NCI-H1092 (cell line): ENCODE measurements around the gene AMBRA1.
"Not testable (repeated sequence)": the region's sequence is repeated elsewhere in the genome, so short reads cannot be mapped to it uniquely, and the experiment has no call there.

Experiments used
- DNase-seq: peaks from one replicate; lab custom pipeline; 2025; lab: John Stamatoyannopoulos, UW

AMBRA1 gene

DNA sequence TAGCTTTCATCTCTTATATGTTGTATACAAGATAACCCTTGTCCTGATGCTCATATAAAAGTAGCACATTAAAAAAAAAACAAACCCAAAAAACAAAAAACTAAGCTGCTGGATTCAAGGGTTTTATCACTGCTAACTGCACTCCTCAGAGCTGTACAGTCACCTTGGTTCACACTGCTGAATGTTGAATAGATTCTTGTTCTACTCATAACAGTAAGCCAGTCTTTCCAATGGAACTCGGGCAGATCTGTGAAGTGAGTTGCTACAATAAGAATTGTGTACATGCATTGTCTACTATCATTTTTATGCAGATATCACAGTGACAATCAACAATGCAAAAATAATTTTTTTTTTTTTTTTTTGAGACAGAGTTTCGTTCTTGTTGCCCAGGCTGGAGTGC lies 18.5 kb upstream of the AMBRA1 start:
- no peak for DNase-seq

DNA sequence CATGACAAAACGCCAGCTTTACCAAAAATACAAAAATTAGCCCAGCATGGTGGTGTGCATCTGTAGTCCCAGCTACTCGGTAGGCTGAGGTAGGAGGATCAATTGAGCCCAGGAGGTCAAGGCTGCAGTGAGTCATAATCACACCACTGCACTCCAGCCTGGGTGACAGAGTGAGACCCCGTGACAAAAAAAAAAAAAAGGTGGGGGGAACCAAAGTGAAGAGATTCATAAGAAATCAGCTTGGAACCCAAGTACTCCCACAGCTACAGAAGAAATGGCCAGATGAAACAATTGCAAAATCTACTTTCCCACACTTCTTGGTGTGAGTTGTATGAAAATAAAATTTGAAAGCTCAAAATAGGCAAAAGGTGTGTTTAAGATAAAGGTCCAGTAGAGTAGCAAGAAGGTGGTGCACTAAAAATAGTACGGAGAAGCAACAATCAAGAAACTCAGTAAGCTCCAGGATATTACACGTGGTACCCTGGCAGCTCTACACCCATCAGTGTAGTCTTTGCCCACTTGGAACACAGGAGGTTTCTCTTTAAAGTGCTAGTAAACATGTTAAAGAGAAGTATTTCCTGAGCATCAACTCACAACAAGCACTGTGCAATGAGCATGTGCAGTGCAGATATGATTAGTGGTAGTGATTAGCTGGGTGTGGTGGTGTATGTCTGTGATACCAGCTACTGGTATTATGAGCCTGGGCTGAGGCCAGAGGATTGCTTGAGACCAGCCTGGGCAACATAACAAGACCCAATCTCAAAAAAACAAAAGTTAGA lies 17.9 kb upstream of the AMBRA1 start:
- DNase-seq, result no peak

DNA sequence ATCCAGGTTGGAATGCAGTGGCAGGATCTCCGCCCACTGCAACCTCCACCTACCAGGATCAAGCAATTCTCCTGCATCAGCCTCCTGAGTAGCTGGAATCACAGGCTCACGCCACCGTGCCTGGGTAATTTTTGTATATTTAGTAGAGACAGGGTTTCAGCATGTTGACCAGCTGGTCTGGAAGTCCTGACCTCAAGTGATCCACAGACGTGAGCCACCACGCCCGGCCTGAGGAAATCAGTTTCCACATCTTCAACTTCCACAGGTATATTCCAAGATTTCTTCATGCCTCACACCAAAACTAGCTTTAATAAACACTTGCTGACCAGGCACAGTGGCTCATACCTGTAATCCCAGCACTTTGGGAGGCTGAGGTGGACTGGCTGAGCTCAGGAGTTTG lies 15.6 kb upstream of the AMBRA1 start:
- no peak for DNase-seq

DNA sequence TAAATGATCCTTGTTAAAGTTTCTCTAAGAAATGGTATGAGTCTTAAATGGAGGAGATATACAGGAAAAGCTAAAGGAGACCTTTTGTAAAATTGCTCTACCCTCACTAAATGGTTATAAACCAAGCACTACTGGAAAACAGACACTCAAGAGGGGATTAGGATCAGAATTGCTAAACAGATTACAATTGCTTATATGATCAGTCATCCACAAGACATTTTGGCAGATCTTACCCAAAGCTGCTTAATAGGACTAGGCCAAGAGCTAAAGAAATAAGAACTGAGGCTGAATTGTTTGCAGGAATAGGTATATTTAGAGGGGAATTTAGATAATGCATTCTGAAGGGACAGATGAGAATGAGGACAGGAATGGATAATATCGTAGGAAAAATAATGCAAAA lies 13.7 kb upstream of the AMBRA1 start:
- no peak for DNase-seq

DNA sequence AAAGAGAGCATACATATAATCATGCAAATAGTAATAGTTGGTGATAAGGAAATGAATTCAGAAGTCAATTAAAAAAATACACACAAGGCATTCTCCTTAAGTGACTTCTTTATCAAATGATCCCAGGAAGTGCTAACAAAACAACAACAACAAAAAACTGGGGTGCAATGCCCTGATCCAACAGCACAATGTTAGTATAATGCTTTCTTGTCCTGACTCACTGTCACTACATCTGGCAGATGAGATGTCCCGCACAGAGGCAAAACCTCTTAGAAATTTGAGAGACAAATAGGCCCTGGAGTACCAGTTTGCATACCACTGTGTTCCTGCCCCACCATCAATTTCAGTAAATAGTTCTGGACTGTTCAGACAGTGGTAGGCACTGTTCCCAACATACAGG lies 11.0 kb upstream of the AMBRA1 start:
- no peak for DNase-seq

DNA sequence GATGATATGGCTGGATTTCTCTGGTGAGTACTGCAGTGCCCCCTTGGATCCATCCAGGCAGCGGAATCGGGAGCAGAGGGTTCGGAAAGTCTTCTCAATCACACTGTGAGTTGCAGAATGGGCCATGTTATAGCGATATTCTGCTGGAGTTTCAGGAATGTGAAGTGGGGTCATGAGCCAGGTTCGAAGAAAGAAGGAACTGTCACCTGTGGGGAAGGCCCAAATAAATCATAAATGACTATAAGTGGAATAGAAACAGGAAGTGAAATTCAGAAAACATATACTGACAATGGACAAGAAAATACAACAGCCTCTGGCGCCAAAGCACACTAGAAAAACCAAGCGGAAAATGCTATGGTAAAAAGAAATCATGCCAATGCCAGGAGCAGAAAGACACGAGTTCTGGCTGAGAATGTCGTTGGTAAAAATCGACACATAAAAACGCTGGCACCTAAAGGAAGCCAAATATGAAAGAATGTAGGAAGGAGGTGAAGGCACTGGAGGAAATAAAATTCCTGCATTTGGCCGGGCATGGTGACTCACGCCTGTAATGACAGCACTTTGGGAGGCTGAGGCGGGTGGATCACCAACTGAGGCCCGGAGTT lies 10.0 kb upstream of the AMBRA1 start:
- DNase-seq, result no peak

DNA sequence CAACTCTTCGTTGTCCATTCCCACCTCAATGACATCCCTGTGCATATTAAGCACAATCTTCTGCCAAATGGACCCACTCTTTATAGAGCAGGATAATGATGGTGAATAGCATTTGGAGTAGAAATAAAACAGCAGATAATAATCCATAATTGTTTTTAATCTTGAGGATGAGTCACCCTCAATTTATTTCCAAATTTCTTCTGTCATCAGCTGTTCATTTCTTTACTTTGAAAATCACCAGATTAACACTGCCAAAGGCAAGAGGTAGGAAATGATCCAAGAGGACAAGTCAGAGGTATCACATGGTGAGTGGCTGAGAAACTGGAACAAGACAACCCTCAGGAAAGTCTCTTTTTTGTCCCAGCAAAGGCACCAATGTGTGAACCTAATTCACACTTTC lies 7.3 kb upstream of the AMBRA1 start:
- no peak for DNase-seq

DNA sequence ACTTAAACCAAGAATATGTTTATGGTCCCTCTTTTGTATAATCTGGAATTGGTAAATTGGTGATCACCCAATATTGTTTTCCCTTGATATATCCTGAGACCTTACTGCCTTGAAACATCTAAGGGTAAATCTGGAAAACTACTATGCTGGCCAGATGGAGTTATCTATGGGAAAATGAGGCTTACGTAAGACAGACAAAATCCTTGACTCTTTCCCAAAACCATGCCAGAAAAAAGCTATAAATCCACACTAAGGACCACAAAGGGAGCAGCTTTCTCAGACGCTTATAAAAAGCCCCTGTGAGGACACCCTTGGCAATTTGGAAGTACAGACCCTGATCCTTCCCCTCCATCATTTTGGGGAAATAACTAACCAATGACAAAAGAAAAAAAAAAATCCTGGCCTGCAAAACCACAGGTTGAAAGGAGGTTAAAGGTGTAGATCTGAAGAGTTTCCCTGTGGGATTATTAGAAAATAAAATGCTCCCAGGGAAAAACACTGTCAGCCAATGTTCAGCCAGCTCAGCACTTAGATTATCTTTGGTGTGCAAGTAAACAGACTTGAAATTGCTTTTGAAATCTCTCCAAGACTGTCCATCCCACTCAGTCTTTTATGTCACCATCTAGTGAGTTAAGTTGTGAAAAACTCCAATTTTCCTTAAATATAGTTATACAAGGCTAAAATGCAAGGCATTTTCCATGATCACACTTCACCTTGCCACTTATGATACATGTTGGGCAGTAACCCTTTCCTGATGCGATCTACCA lies 6.6 kb upstream of the AMBRA1 start:
- DNase-seq, result no peak

DNA sequence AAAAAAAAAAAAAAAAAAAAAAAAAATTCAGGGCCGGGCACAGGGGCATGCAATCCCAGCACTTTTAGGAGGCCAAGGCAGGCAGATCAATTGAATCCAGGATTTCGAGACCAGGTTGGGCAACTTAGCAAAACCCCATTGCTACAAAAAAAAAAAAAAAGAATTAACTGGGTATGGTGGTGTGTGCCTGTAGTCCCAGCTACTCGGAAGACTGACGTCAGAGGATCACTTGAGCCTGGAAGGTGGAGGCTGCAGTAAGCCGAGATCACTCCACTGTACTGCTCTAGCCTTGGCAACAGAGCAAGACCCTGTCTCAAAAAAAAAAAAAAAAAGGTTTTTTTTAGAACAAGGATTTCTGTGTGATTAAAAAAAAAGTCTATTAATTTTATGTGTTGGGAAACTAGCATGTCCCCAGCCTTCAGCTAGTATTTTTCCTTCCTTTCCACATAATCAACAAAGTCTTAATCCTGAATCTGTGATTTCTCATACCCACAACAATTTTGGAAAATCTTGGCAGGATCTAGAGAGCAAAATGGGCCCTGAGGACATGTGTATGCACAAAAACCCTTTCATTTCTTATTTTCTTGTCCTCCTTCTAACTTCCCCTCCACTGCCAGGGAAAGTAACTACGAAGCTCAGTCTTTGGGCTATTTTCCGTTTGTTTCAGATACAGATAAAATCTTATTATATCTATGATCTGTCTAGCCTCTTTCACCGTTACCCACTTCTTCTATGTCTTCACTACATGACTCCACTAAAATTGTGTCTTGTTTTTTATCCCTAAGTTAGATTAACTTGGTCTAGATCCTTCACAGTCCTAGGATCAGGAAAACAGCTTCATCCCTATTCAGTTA lies 5.7 kb upstream of the AMBRA1 start:
- no peak for DNase-seq

DNA sequence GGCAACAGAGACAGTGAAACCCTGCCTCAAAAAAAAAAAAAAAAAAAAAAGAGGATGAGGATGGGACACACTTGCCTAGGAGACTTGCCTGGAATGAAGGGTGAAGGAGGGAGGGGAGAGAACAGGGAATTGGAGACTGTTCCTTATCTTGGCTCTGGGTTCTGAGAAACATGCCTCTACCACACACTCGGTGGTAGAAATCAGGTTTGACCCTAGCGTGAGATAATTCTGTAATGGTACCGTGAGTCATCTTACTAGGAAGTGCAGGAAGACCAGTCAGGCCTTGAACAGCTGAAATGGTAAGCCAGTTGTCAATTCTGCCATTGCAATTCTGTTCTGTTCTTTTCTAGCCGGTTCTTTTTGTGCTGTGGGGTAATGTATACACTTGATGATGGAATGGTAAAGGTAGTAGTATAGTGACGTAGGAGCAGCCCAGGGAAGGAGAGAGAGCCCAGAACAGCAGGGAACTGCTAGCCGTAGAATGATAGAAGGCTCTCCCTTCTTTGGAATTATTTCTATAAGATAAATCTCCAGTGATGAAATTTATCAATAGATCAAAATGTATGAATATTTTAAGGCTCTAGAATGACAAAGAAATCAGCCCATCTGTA lies 3.9 kb upstream of the AMBRA1 start:
- no peak for DNase-seq

DNA sequence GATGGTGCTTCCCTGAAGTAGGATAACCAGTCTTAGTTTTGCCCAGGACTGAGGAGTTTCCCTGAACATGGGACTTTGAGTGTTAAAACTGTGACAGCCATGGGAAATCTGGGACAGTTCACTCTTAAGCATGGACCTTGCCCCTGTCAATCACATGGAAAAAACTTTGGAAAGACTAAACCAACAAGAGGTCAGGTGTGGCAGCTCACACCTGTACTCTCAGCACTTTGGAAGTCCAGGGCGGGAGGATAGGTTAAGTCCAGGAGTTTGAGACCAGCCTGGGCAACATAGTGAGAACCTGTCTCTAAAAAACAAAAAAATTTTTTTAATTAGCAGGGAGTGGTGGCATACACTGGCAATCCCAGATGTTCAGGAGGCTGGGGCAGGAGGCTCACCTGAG lies 3.3 kb upstream of the AMBRA1 start:
- no peak for DNase-seq

DNA sequence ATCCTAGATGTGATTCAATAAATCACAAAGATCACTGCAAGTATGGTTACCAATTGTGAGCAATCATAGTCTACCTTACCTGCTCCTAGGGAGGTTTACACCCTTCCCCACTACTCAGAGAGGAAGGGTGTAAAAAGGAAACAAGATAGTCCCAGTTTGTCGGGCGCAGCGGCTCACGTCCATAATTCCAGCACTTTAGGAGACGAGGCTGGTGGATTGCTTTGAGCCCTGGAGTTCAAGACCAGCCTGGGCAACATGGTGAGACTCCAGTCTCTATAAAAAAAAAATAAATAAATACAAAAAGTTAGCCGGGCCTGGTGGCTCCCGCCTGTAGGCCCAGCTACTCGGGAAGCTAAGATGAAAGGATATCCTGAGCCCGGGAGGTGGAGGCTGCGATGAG lies 962 bp upstream of the AMBRA1 start:
- no peak for DNase-seq

DNA sequence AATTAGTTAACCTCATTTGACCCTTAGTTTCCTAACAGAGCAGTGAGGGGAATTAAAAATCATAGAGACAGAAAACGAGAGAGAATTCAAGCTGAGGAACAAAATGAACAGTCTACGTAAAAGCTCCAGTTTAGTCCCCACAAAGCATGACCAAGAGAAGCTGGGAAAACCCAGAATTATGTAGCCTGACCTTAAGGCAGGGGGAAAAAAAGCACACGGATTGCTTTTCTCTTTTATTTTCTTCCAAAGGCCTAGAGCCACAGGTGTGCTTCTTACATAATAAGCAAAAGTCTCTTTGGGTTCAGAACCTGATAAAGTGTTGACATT lies 514 bp upstream of the AMBRA1 start:
- DNase-seq, result no peak

DNA sequence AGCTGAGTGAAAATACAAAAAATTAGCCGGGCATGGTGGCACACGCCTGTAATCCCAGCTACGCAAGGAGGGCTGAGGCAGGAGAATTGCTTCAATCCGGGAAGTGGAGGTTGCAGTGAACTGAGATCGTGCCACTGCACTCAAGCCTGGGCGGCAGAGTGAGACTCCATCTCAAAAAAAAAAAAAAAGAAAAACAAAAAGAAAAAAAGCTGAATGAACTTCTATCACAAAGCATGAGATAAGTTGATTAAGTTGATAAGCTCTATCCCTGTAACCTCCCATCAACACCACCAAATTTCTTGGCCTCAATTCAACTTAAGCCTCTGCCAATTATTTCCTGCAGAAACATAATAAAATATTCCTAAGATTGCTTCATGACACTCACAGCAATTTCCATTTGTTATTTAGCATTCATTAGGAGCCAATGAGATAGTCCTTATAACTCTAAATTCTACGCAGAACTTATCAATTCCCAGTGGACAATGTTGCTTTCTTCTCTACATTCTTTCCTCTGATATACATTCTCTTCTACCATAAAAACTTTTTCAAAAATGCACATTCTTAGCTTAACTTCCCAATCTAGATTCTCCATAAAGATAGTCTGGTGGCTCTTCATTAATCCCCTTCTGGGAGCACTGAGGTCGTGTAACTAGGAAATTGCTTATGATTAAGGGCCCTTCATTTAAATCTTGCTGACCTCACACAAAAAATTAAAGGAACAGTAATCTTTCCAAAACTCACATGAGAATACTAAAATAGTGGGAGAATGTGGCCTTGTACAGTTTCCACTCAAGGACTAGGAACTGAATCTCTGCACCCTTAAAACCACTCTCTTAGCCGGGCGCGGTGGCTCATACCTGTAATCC lies 2.9 kb downstream of the AMBRA1 start:
- DNase-seq, result no peak

DNA sequence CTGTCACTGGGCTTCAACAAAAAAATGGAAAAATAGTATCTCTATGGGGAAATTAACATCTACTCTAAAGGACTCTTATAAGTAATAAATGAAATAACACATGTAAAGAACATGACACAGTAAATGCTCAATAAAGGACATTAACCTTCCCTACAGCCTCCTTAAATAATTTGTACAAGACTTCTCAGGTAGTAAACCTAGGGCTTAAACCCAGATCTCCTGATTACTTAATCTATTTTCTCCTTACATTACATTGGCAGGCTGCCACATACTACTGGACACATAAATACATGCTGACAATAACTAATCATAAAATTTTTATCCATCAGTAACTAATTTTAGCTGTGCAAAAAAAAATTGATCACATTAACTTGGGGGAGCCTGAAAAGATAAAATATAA lies 4.9 kb downstream of the AMBRA1 start:
- DNase-seq, result no peak

DNA sequence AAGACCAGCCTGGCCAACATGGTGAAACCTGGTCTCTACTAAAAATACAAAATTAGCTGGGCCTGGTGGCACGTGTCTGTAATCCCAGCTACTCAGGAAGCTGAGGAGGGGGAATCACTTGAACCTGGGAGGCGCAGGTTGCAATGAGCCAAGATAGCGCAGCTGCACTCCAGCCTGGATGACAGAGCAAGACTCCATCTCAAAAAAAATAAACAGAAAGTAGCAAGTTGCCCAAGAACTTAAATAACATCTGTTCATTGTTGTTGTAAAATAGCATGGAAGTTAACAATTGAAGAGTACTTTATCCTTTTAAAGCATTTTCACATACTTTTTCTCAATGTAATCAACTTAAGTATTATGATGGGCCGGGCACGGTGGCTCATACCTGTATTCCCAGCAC lies 5.7 kb downstream of the AMBRA1 start:
- DNase-seq, result no peak

DNA sequence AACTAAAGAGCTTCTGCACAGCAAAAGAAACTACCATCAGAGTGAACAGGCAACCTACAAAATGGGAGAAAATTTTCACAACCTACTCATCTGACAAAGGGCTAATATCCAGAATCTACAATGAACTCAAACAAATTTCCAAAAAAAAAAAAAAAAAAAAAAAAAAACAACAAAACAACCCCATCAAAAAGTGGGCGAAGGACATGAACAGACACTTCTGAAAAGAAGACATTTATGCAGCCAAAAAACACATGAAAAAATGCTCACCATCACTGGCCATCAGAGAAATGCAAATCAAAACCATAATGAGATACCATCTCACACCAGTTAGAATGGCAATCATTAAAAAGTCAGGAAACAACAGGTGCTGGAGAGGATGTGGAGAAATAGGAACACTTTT lies 10.3 kb downstream of the AMBRA1 start:
- not testable (repeated sequence) for DNase-seq

DNA sequence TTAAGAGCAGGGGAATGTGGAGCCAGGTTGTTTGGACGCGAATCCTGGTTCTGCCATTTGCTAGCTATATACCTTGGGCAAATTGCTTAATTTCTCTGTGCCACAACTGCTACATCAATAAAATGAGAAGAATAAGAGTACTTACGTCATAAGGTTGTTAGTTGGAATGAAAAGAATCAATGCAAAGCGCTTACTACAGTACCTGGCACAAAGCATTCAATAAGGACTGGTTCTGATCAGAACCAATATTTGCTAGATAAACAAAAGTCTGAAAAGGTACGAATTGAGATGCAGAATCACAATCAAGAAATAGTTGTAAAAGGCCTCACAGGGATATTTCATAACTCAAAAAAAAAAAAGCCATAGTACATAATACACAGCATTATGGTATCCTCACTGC lies 11.2 kb downstream of the AMBRA1 start:
- no peak for DNase-seq

DNA sequence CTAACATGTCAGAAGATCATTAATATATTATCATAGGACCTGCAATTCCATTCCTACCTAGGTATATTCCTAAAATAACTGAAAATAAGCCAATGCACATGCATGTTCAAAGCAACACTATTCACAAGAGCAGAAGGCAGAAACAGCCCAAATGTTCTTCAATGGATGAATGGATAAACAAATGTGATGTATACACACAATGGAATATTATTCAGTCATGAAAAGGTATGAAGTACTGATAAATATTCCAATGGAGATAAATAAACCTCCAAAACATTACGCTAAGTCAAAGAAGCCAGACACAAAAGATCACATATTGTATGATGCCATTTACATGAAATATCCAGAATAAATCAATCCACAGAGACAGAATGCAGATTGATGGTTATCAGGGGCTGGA lies 16.8 kb downstream of the AMBRA1 start:
- DNase-seq, result no peak

DNA sequence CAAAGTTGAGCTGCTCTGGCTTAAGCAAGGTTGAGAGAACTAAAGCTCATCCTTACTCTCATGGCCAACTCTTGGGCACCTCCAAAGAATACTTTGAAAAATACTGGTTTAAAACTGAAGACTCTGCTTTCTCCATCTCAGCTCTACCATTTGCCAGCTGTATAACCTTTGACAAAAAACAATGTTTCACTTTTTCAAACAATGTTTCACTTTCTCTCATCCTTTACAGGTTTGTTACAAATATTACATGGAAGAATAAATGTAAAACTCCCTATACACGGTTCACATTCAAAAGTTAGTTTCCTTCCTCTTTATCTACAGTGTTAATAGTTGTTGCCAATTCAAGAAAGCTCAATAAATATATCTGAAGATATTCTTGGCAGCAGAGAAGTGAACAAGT lies 19.2 kb downstream of the AMBRA1 start:
- DNase-seq, result no peak

DNA sequence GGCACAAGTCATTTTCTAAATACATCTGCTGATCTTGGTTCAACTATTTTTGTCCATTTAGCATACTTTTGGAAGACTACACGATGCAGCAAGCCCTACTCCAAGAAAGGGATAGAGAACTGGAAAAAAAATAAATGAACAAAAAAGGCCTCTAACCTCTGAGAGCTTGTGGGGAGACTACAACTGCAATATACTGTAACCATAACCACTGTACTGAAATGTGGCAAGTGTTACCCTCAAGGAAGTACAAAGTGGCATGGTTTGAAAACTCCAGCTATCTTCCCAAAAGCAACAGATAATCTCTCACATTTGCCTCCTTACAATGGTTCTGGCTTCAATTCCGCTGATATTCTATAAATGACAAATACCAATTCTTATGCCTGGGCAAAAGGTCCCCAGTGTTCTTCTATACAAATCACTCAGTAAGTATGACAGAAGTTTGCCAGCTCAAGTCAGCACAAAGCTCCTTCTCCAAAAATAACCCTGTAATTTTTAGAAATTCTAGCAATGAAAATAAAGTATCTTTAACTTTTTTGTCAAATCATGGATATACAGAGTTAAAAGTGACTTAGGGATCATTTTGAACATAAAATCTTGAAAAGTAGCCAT lies 22.9 kb downstream of the AMBRA1 start:
- no peak for DNase-seq
